HG03558 (cell line): ENCODE measurements around the gene GNG7.
"Not testable (repeated sequence)": the region's sequence is repeated elsewhere in the genome, so short reads cannot be mapped to it uniquely, and the experiment has no call there.

Source experiments
- ATAC-seq: cut with Tn5 transposase; IDR thresholded peaks from one replicate; pipeline ENCODE4 v1.9.1; 2021; ENCODE audit warnings: moderate number of reproducible peaks; ENCODE audit not compliant: unreplicated experiment; ENCODE audit errors: extremely low read depth

Gene GNG7

GRCh38 chr19:2495651-2496316, 206.7 kb downstream of the GNG7 start:
- ATAC-seq: no peak

GRCh38 chr19:2495130-2495641, 207.3 kb downstream of the GNG7 start:
- ATAC-seq: no peak

GRCh38 chr19:2494447-2495129, 207.9 kb downstream of the GNG7 start:
- no peak for ATAC-seq

GRCh38 chr19:2494084-2494446, 208.4 kb downstream of the GNG7 start:
- ATAC-seq: no peak

GRCh38 chr19:2493448-2493847, 209.0 kb downstream of the GNG7 start:
- not testable (repeated sequence) for ATAC-seq

- ATAC-seq: no peak
Observed at GRCh38 chr19:2492870-2493269, 209.6 kb downstream of the GNG7 start.

GRCh38 chr19:2491130-2491801, 211.2 kb downstream of the GNG7 start:
- no peak for ATAC-seq

GRCh38 chr19:2490659-2491058, 211.8 kb downstream of the GNG7 start:
- ATAC-seq: no peak

GRCh38 chr19:2488942-2489731, 213.4 kb downstream of the GNG7 start:
- ATAC-seq: no peak

GRCh38 chr19:2488405-2488941, 214.0 kb downstream of the GNG7 start:
- ATAC-seq: no peak

- no peak for ATAC-seq
Observed at GRCh38 chr19:2487842-2488241, 214.7 kb downstream of the GNG7 start.

GRCh38 chr19:2487090-2487489, 215.4 kb downstream of the GNG7 start:
- no peak for ATAC-seq

- ATAC-seq: no peak
Observed at GRCh38 chr19:2485428-2485827, 217.1 kb downstream of the GNG7 start.

- ATAC-seq: no peak
Observed at GRCh38 chr19:2484178-2484937, 218.1 kb downstream of the GNG7 start.

- no peak for ATAC-seq
Observed at GRCh38 chr19:2483484-2484151, 218.9 kb downstream of the GNG7 start.

- no peak for ATAC-seq
Observed at GRCh38 chr19:2483084-2483483, 219.4 kb downstream of the GNG7 start.

GRCh38 chr19:2482354-2483038, 220.0 kb downstream of the GNG7 start:
- no peak for ATAC-seq

- no peak for ATAC-seq
Observed at GRCh38 chr19:2481466-2481865, 221.0 kb downstream of the GNG7 start.
